GM19193 (cell line): ENCODE data around the gene MACC1.
A peak's percentile ranks its signal among the peaks of the same experiment; 100 is the strongest.

ENCODE experiments used
- POLR2A ChIP-seq: IDR thresholded peaks from 4 replicates; pipeline ENCODE4 v1.6.1; 2011; ENCODE audit not compliant: insufficient read depth, insufficient read length; ENCODE audit errors: extremely low read depth

Gene MACC1

GRCh38 chr7:20173828-20174227, 43.4 kb downstream of the MACC1 start:
- TF ChIP-seq POLR2A = no peak

- TF ChIP-seq POLR2A = peak; percentile 18
Observed at GRCh38 chr7:20172736-20173334, 44.3 kb downstream of the MACC1 start.

GRCh38 chr7:20170633-20171032, 46.6 kb downstream of the MACC1 start:
- no peak for TF ChIP-seq POLR2A

- no peak for TF ChIP-seq POLR2A
Observed at GRCh38 chr7:20165146-20165510, 52.1 kb downstream of the MACC1 start.

GRCh38 chr7:20164425-20165145, 52.6 kb downstream of the MACC1 start:
- no peak for TF ChIP-seq POLR2A

GRCh38 chr7:20162665-20163064, 54.5 kb downstream of the MACC1 start:
- no peak for TF ChIP-seq POLR2A

GRCh38 chr7:20159226-20159747, 57.9 kb downstream of the MACC1 start:
- TF ChIP-seq POLR2A = no peak

GRCh38 chr7:20158684-20159083, 58.5 kb downstream of the MACC1 start:
- TF ChIP-seq POLR2A = no peak

- TF ChIP-seq POLR2A = no peak
Observed at GRCh38 chr7:20157456-20157855, 59.7 kb downstream of the MACC1 start.

GRCh38 chr7:20153999-20154398, 63.2 kb downstream of the MACC1 start:
- TF ChIP-seq POLR2A = no peak

- no peak for TF ChIP-seq POLR2A
Observed at GRCh38 chr7:20153567-20153966, 63.6 kb downstream of the MACC1 start.

- TF ChIP-seq POLR2A = no peak
Observed at GRCh38 chr7:20152511-20152910, 64.7 kb downstream of the MACC1 start.

GRCh38 chr7:20151708-20152456, 65.3 kb downstream of the MACC1 start:
- TF ChIP-seq POLR2A = no peak

- TF ChIP-seq POLR2A = no peak
Observed at GRCh38 chr7:20146451-20146850, 70.7 kb downstream of the MACC1 start.

- no peak for TF ChIP-seq POLR2A
Observed at GRCh38 chr7:20144801-20145200, 72.4 kb downstream of the MACC1 start.

GRCh38 chr7:20141666-20142065, 75.5 kb downstream of the MACC1 start:
- no peak for TF ChIP-seq POLR2A
